Fibroblast of skin of right biceps (primary cell): Measurements from ENCODE around the gene SUPT7L.

Experiments used
- DNase-seq: peaks from one replicate; pipeline ENCODE4 v3.0.0-alpha.2; 2013

Gene SUPT7L

GRCh38 chr2:27683390-27684071 is 20.1 kb upstream of the SUPT7L start:
- peak; percentile 90 for DNase-seq

DNA sequence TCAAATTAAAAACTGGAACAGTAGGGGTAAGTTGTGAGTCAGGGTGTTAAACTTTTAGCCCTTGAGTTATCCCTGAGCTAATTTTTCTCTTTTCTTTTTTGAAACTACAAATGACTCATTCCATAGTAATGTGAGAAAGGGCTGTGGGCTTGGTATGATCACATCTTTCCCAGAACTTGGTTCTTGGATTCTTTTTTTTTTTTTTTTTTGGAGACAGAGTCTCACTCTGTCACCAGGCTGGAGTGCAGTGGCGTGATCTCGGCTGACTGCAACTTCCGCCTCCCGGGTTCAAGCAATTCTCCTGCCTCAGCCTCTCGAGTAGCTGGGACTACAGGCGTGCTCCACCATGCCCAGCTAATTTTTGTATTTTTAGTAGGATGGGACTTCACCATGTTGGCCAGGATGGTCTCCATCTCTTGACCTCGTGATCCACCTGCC is 18.9 kb upstream of the SUPT7L start:
- peak; percentile 94 for DNase-seq

DNA sequence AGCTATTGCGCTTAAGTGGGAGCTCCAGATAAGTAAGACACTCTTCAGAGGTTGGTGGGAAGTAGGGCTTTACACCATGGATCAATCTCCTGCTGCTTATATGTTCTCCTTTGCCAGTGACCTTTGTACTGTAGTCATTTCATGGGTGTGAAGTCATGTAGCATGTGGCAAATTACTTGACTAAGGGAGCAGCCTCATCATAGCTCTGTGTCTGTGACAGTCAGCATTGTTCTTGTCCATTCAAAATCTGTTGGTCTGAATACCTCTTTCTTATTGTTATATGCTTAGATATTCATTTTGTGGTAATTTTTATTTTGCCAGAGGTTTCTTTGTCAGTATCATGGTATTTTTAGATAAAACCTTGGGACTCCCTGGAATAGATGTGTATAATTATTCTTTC is 18.4 kb upstream of the SUPT7L start:
- peak; percentile 65 for DNase-seq

- no peak for DNase-seq
Observed at GRCh38 chr2:27680571-27680970, 17.2 kb upstream of the SUPT7L start.

DNA sequence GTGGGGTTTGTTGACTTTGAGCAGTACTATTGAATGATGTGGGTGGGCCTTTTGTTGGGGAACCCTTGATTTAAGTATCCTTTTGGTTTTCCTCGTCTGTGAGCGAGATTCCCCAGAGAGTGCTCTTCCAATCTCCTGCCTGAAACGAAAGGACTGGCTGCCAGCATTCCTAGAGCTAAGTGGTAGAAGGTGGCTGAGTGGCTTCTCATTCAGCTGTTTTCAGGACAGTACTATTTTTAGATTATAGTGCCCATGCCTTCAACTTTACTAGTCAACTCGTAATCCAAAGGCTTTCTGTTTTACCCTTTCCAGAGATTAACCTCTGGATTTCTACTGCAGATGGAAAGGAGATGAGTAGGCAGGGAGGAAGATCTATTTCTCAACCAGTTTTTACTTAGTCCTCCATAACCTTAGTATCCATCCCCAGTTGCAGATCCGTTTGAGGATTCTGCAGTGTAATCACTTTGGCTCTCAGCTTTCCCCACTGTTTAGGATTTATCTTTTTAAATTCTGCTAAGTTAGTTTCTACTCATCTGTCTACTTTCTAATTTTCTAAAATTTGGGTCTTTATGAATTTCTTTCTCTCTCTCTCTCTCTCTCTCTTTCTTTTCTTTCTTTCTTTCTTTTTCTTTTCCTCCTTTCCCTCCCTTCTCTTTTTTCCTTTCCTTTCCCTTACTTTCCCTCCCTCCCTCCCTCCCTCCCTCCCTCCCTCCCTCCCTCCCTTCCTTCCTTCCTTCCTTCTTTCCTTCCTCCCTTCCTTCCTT is 9.5 kb upstream of the SUPT7L start:
- no peak for DNase-seq

DNA sequence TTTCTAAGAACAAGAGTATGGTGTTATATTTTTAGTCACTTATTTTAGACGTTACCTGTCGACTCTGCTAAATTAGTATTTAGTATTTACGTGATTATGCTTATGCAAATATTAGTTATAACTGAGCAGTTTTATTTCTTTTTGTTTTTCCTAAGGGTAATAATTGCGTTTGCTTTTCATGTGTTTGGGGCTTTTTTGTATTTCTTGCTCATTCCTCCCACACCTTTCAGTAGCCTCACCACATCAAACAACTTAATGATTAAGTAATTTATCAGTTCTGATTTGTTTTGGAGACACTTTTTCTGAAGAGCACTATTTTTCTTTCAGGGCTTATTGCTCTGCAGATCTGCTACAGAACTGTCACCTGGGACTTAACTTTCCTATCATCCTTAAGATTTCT is 7.8 kb upstream of the SUPT7L start:
- no peak for DNase-seq

DNA sequence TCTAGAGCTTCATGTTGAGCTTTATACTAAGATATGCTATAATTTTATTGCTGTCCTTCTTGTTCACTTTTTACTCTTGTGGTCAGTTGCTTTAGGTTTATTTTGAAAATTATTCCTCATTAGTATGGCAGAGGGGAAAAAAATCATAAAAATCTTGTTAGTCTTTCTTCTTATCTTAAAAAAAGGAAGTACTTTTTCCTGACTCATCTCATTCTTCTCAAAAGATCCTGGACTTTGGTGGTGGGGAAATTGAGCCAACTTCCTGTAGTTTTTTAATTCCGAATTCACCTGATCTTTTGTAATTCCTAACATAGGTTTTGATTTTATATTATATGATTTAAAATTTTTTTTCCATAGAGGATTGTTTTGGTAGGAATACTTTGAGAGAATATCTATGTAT is 4.0 kb upstream of the SUPT7L start:
- no peak for DNase-seq

GRCh38 chr2:27664622-27665363 is 1.4 kb upstream of the SUPT7L start:
- no peak for DNase-seq

DNA sequence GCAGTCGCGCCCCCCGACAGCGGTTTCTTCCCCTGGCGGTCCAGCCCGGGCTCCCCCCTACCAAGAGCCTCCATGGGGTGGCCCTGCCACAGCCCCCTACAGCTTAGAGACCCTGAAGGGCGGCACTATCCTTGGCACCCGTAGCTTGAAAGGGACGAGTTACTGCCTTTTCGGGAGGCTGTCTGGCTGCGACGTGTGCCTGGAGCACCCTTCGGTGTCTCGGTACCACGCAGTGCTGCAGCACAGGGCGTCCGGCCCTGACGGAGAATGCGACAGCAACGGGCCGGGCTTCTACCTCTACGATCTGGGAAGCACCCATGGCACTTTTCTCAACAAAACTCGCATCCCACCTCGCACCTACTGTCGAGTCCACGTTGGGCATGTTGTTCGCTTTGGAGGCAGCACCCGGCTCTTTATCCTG is 750 bp upstream of the SUPT7L start:
- no peak for DNase-seq

GRCh38 chr2:27661371-27661770 is 2.0 kb downstream of the SUPT7L start:
- no peak for DNase-seq

- peak; percentile 57 for DNase-seq
Observed at GRCh38 chr2:27655155-27655951, 8.1 kb downstream of the SUPT7L start.

DNA sequence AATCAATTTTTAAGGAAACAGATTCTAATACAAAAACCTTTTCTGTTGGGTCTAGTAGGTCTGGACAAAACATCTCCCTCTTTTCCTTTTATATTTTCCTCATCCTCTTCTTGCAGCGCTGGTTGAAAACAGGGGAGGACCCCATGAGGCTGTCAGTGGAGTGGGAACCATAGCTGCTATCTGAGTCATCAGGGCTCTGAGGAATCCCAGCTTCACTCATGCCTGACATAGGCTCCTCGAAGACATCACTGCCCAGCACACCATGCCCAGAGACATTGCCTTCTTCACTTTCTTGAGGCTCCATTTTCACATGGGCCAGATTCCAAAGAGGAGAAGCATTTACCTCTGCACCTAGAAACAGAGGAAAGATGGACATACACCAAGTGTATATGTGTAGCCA is 10.0 kb downstream of the SUPT7L start:
- DNase-seq = peak; percentile 24

DNA sequence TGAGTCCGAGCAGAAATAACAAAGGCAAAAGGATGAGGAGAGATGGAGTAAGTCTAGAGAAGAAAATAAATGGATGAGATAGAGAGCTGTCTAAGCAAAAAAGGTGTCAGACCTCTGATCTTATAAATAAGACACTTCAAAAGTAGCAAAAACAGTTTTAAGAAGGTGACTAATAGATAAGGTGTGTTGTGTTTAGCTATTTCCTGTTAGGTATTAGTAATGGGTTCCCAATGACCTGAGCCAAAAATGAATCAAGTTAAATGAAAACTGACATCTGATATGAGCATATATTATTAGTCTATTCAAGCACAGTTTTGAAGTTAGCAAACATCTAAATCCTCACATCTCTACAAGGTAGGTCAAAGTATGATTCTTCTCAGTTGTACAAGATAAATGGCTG is 10.6 kb downstream of the SUPT7L start:
- no peak for DNase-seq

DNA sequence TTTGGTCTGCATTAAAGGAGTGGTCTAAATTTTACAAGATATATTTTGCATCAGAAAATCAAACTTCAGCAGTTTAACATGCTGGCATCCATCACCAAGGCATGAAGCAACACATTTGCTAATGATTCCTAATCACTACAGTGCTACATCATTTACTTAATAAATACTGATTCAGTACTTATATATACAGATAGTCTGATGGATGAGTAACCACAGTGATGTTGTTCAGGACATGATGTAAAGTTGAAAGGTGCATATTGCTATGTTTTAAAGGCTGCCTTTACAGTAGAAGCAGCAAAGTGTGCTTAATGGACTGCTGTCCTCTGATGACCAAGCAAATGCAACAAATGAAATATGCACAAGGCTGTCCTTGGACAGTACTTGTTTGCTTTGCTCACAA is 11.1 kb downstream of the SUPT7L start:
- DNase-seq = no peak

GRCh38 chr2:27651056-27651455 is 12.4 kb downstream of the SUPT7L start:
- DNase-seq = peak; percentile 0

- DNase-seq = no peak
Observed at GRCh38 chr2:27647737-27648136, 15.7 kb downstream of the SUPT7L start.

DNA sequence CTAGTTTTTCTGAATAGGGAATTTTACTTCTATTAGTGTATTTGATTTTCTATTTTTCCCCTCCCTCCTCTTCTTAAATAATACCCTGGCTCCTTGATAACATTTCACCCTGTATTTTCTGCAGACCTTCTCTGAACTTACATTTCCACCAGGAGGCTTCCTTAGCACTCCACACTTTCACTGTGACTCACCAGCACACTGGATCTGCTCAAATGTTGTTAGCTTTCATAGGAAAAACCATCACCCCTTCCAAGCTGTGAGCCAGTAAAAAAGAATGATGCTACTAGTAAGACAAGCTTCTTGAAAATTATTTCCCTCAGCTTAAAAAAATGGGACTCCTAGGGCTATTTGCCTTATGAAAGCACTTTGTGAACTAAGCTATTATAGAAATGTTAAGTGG is 16.1 kb downstream of the SUPT7L start:
- peak; percentile 24 for DNase-seq

GRCh38 chr2:27645197-27645596 is 18.2 kb downstream of the SUPT7L start:
- DNase-seq = no peak

- no peak for DNase-seq
Observed at GRCh38 chr2:27640722-27641245, 22.6 kb downstream of the SUPT7L start.

GRCh38 chr2:27638709-27639108 is 24.7 kb downstream of the SUPT7L start:
- peak; percentile 95 for DNase-seq

DNA sequence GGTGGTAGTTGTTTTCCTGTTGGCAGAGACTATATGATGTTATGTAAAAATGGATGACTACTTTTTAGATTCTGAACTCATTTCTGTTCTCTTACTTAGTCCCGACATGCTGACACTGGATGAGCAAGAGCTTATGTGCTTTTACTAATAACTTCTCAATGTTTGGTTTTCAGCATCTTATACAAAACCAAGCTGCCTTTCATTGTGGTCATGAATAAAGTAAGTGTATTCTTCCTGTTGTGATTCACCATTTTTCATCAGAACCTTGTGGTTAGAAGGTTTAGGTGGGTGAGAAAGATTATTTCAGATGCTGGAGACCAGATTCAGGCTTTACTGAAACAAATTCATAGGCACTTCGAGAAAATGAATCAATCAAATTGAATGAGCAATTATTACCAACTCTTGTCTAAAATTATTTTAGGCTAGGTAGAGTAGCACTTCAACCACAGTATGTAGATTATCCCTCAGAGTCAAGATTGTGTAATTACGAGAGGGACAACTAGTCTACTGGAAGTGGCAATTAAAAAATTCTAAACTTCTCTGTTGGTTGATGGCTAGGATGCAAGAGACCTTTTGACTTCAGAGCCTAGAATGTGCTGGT is 25.3 kb downstream of the SUPT7L start:
- peak; percentile 89 for DNase-seq

- DNase-seq = peak; percentile 38
Observed at GRCh38 chr2:27636766-27637165, 26.6 kb downstream of the SUPT7L start.
